ENCODE measurements around the gene CPNE9. TPM values are rescaled to one million over a fixed set of nuclear protein-coding genes. Genes with fewer than 3 reads are reported as not detected.

Gene CPNE9
- total and polyA plus RNA-seq, 2 of the 13 experiments (the other 11 are each of a cell fraction or from before 2014, with no cell fraction given), result 0.20 TPM; not detected in 1

DNA sequence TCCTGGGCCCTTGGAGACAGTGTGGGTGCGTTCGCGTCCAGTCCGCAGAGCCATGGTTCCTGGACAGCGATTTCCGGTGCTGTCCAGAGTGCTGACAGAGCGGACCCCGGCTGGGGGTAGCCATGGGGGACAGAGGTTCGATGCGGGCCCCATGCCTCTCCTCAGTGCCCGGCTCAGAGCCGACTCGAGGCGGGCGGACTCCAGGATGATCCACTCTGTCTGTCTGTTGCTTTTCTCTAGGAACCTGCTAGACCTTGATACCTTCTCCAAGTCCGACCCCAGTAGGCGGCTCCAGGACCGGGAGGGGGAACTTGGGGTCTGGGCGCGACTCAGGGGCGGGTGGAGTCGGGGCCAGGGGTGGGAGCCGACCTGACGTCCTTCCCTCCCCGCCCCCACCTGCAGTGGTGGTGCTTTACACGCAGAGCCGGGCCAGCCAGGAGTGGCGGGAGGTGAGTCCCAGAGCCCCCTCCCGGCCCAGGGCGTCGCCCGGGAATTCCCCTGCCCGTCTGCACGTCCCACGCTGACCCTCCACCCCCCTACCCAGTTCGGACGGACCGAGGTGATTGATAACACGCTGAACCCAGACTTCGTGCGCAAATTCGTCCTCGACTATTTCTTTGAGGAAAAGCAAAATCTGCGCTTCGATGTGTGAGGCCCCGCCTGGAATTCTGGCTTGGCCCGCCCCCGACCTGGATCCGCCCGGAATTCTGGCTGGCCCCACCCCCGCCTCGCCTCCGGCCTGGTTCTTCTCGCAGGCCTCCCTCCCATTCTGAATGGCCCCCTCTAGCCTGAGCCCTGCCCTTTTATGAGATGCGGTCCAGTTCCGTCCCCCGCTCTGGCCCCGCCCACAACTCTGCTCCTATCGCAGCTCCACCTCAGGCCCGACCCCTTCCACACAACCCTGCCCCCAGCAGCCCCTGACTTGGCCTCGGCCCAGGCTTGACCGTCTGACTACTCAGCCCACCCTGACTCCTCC lies 1.0 kb downstream of the CPNE9 start (continued):
- TF ChIP-seq, protein P1, sequence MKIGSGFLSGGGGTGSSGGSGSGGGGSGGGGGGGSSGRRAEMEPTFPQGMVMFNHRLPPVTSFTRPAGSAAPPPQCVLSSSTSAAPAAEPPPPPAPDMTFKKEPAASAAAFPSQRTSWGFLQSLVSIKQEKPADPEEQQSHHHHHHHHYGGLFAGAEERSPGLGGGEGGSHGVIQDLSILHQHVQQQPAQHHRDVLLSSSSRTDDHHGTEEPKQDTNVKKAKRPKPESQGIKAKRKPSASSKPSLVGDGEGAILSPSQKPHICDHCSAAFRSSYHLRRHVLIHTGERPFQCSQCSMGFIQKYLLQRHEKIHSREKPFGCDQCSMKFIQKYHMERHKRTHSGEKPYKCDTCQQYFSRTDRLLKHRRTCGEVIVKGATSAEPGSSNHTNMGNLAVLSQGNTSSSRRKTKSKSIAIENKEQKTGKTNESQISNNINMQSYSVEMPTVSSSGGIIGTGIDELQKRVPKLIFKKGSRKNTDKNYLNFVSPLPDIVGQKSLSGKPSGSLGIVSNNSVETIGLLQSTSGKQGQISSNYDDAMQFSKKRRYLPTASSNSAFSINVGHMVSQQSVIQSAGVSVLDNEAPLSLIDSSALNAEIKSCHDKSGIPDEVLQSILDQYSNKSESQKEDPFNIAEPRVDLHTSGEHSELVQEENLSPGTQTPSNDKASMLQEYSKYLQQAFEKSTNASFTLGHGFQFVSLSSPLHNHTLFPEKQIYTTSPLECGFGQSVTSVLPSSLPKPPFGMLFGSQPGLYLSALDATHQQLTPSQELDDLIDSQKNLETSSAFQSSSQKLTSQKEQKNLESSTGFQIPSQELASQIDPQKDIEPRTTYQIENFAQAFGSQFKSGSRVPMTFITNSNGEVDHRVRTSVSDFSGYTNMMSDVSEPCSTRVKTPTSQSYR (CRISPR knock-in tag; IDR thresholded peaks at IDR 0.05; ENCODE audit: borderline replicate concordance), result peak; percentile 57
- no peak for TF ChIP-seq ZNF772 (CRISPR knock-in tag; IDR thresholded peaks at IDR 0.05)
- TF ChIP-seq, protein P2, sequence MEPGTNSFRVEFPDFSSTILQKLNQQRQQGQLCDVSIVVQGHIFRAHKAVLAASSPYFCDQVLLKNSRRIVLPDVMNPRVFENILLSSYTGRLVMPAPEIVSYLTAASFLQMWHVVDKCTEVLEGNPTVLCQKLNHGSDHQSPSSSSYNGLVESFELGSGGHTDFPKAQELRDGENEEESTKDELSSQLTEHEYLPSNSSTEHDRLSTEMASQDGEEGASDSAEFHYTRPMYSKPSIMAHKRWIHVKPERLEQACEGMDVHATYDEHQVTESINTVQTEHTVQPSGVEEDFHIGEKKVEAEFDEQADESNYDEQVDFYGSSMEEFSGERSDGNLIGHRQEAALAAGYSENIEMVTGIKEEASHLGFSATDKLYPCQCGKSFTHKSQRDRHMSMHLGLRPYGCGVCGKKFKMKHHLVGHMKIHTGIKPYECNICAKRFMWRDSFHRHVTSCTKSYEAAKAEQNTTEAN (CRISPR knock-in tag; conservative IDR thresholded peaks at IDR 0.05), result 0 out of 2 replicates have a peak, but pooled peaks have one; percentile 42
- peak; percentile 85 for TF ChIP-seq IKZF4 (CRISPR knock-in tag; IDR thresholded peaks at IDR 0.05; ENCODE audit: borderline replicate concordance, low read depth, not compliant biosample characterization)
- TF ChIP-seq ZNF367 (CRISPR knock-in tag; IDR thresholded peaks at IDR 0.05; ENCODE audit: borderline replicate concordance), result peak; percentile 64; the same call in 1 of the 2 replicates
- TF ChIP-seq SOX13 (IDR thresholded peaks at IDR 0.05), result no peak
- peak in 1 of 2 experiments; percentile 17; a peak in 1 of 4 replicates for TF ChIP-seq SOX13 (CRISPR knock-in tag; conservative IDR thresholded peaks at IDR 0.05 in 1 of 2, IDR thresholded peaks at IDR 0.05 in 1 of 2)
- TF ChIP-seq GABPB1 (CRISPR knock-in tag; IDR thresholded peaks at IDR 0.05), result peak; percentile 84
- TF ChIP-seq, protein P3, sequence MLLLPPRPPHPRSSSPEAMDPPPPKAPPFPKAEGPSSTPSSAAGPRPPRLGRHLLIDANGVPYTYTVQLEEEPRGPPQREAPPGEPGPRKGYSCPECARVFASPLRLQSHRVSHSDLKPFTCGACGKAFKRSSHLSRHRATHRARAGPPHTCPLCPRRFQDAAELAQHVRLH (CRISPR knock-in tag; IDR thresholded peaks at IDR 0.05; ENCODE audit: borderline replicate concordance, low read depth), result peak; percentile 76; the same call in 1 of the 2 replicates
- TF ChIP-seq, protein P4, sequence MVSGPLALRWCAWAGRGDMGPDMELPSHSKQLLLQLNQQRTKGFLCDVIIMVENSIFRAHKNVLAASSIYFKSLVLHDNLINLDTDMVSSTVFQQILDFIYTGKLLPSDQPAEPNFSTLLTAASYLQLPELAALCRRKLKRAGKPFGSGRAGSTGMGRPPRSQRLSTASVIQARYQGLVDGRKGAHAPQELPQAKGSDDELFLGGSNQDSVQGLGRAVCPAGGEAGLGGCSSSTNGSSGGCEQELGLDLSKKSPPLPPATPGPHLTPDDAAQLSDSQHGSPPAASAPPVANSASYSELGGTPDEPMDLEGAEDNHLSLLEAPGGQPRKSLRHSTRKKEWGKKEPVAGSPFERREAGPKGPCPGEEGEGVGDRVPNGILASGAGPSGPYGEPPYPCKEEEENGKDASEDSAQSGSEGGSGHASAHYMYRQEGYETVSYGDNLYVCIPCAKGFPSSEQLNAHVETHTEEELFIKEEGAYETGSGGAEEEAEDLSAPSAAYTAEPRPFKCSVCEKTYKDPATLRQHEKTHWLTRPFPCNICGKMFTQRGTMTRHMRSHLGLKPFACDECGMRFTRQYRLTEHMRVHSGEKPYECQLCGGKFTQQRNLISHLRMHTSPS (CRISPR knock-in tag; IDR thresholded peaks at IDR 0.05; ENCODE audit: low read depth), result no peak
- TF ChIP-seq ZZZ3 (CRISPR knock-in tag; IDR thresholded peaks at IDR 0.05; ENCODE audit: borderline replicate concordance), result 0 out of 2 replicates have a peak, but pooled peaks have one; percentile 12
- no peak for TF ChIP-seq SNAI1 (CRISPR knock-in tag; IDR thresholded peaks at IDR 0.05; ENCODE audit: borderline replicate concordance)
- TF ChIP-seq ZNF589 (CRISPR knock-in tag; conservative IDR thresholded peaks at IDR 0.05), result peak; percentile 93
- TF ChIP-seq MEIS2 (CRISPR knock-in tag; IDR thresholded peaks at IDR 0.05), result peak; percentile 71; the same call in 1 of the 2 replicates
- TF ChIP-seq ZNF232 (CRISPR knock-in tag; IDR thresholded peaks at IDR 0.05; ENCODE audit: borderline replicate concordance), result peak; percentile 94
- TF ChIP-seq, protein P5, sequence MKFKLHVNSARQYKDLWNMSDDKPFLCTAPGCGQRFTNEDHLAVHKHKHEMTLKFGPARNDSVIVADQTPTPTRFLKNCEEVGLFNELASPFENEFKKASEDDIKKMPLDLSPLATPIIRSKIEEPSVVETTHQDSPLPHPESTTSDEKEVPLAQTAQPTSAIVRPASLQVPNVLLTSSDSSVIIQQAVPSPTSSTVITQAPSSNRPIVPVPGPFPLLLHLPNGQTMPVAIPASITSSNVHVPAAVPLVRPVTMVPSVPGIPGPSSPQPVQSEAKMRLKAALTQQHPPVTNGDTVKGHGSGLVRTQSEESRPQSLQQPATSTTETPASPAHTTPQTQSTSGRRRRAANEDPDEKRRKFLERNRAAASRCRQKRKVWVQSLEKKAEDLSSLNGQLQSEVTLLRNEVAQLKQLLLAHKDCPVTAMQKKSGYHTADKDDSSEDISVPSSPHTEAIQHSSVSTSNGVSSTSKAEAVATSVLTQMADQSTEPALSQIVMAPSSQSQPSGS (CRISPR knock-in tag; IDR thresholded peaks at IDR 0.05), result peak; percentile 56; the same call in 1 of the 2 replicates
- TF ChIP-seq ZBTB38 (CRISPR knock-in tag; IDR thresholded peaks at IDR 0.05), result peak; percentile 28; the same call in 1 of the 2 replicates
- TF ChIP-seq SMAD3 (CRISPR knock-in tag; IDR thresholded peaks at IDR 0.05), result peak; percentile 91

Data from HepG2 (cell line).